ENCODE data around the gene PRPF6. TPM values are rescaled to one million over a fixed set of nuclear protein-coding genes. Genes with fewer than 3 reads are reported as not detected.

The PRPF6 gene
- polyA plus RNA-seq, 3 donors: 89.5 to 94.8 (median 89.9) TPM

DNA sequence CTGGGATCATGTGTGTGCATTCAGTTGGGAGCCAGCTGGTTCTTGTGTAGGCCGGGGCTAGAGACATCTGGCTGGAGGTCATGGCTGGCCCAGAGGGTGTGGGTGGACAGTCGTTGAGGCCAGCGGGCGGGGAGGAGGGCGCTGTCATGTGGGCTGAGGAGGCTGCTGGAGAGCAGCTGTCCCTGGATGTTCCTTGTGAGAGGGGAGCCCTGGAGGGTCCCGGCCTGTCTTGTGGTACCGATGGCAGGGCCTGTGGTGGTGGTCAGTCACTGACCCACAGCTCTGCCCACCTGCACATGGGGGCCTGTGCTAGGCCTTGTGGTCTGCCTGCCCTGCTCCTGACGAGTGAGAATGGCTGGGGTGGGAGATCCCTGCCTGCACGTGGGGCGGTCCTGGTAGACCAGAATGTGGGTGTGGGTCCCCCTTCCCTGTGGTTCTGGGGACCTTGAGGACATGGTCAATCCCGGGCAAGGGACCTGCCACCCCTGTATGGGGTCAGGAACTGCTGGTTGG, 53.1 kb downstream of the PRPF6 start:
- no peak for DNase-seq (ENCODE audit: low read depth in 3 of 3, low spot score in 2 of 3)

DNA sequence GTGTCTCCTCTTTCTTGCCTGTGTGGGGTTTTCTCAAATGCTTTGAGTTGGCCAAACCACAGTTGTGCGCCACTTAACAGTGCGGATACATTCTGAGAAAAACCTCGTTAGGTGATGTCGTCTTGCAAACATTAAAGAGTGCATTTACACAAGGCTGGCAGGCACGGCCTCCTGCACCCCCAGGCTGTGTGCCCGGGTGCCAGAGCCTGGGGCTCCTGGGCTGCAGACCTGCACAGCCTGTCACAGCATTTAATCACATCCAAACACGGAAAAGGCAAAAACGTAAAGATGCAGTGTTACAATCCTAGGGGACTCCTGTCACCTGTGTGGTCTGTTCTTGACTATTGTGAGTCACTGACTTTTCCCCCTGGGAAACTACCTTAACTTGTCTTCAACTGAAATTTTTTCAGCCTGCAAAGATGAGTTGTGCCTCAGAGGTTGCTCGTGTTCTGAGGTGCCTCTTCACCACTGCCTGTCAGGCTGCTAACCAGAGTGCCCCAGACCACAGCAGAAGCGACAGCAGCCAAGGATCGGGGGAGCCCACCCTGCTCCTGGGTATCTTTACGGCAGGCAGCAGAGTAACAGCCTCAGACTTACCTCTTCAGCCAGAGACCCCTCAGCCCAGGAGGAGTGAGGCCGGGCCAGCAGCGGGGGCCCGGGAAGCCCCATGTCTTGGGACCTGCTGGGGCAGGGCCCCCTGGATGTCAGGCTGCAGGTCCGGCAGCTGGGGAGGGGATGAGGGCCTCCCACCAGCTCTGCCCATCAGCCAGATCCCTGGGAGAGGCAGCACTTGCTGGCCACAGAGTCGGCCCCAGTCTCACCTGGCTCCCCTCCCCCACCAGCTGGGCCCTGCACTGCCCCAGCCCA, 54.4 kb downstream of the PRPF6 start:
- DNase-seq (ENCODE audit: low read depth in 3 of 3, low spot score in 2 of 3): no peak

DNA sequence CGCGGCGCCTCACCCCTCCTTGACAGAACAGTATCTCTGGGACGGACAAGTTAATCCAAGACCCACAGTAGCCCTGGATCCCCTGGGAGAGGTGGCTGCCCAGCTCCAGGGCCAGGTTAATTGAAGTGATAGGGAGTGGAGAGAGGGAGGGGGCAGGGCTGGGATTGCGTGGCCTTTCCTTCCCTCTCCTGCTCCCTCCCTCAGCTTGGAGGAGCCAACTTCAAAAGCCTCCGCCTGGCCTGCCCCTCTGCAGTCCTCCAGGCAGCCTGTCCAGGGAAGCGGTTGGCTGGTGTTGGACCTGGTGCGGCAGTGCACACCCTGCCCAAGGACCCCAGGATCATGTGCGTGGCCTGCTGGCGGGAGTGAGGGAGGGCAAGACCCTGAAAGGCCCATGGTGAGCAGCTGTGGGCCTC, 55.0 kb downstream of the PRPF6 start, which contains the start of gene C20orf204:
C20orf204 (plus strand) TSS at position 250 of the 413 bp plus-strand sequence; CDS start at position 392, 142 bp downstream.
- no peak for DNase-seq (ENCODE audit: low read depth in 3 of 3, low spot score in 2 of 3)

DNA sequence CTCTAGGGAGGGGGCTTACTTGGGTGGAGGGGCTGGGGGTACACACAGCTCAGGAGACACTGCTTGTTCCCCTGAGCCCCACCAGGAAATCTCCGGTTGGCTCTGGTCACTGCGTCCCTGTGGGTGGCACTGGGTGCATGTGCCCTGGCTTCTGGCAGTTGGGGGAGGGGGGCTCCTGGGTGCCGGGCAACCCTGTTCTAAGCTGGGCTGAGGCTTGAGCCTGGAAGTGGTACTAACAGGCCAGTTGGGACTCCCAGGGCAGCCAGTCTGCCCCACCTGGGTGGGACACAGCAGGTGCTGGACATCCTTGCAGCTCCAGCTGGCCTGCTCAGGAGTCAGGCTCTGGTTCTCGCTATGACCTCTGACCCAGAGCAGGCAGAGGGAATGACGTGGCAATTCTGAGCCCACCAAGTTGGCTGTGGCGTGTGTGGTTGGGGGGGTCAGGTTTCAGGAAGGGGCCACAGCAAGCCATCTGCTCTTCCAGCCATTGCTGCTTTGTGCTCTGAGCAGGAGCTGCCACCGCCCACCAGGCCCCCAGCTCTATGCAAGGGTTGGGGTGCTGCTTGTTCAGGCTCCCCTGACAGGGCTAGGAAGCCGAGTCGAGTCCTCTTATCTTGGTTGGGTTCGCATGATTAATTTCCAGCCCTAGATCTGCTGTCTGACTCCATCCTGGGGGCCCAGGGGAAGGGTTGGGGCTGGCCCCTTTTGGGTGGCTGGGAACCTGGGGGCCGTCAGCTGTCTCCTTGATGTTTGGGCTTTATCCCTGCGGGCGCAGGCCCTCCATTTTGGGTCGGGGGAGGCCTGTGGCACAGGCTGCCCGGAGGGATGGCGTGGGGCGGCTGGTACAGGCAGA, 55.6 kb downstream of the PRPF6 start:
- no peak for DNase-seq (ENCODE audit: low read depth in 3 of 3, low spot score in 2 of 3)

DNA sequence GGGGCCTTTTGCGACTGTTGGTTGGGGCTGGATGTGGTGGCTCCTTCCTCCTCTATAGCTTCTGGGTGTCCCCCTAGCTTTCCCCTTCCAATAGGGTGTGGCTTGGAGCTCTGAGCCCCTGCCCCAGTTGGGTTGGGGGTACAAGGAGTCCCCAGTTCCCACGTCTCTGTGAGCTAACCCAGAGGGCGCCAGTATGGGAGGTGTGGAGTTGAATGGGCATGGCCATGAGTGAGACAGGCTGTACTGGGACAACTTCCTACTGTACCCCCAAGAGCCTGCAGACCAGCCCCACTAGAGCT, 56.2 kb downstream of the PRPF6 start:
- no peak for DNase-seq (ENCODE audit: low read depth in 3 of 3, low spot score in 2 of 3)

DNA sequence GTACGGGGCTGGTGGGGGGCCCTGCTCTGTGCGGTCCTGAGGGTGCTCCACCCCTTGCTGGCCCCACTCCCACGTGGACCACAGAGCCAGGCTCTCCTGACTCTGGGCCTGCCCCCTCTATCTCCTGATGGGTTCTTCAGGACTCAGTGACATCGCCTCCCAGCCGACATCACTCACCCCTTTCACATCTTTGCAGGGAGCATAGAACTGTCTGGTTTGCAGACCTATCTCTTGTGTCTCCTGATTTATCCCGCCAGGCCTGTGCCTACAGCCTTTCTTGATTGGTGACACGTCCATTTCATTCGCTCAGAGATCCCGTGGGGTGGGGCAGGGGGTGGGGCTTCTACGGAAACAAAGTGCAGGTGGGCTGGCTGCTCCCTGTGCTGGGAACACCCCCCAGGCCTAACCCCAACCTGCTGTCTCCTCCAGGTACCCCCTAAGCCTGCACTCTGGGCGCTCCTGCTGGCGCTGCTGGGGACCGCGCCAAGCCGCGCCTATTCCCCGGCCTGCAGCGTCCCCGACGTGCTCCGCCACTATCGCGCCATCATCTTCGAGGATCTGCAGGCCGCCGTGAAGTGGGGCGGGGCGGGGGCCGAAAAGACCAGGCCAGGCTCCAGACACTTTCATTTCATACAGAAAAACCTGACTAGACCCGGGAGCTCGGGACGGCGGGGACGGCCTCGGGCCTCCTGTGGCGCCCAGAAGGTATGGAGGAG, 56.7 kb downstream of the PRPF6 start:
- DNase-seq (ENCODE audit: low read depth in 3 of 3, low spot score in 2 of 3): no peak

DNA sequence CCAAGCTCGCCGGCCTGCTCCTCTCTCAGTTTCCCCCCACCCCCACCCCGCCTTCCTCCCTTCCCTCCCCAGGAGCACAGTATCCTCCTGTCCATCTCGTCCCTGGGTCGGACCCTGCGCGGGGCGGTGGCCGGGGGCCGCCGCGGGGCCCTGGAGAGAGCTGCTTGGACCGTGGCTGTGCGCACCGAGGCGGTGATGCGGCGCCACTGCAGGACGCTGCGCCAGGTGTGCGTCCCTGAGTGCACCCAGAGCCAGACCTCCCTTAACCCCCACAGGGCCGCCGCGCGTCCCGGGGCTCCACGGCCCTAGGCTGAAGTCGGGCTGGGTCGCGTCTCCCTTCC, 57.3 kb downstream of the PRPF6 start:
- DNase-seq (ENCODE audit: low read depth in 3 of 3, low spot score in 2 of 3): no peak

DNA sequence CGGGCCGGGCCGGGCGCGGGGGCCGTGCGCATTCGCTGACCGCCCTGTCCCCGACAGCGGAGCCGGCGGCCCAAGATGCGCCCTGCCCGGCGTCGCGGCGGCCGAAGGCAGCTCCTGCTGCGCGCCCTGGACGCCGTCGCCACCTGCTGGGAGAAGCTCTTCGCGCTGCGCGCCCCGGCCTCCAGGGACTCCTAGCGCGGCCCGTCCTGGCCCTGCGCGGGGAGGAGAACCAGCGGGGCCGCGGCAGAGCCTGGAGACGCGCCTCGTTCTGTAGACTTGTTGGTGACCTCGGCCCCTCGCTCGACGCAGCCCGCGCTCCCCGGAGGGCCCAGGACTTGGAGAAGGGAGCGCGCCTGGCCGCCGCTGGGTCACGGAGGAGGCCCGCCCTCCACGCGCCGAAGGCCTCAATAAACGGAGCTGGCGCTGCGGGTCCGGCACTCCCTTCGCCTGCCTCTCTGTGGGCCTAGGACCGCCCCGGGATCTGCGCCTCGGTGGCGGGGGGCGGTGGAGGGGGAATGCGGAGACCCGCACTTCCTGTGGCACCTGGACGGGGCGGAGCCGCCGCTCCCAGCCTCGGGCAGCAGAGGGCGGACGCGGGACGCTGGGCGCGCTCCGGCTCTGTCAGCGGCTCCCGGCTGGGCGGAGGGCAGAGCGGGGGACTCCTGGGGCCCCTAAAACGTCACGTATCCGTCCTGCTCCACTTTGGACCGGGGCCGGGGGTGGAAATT, 57.8 kb downstream of the PRPF6 start:
- DNase-seq (ENCODE audit: low read depth in 3 of 3, low spot score in 2 of 3): peak in 1 of 3 donors; percentile 62

DNA sequence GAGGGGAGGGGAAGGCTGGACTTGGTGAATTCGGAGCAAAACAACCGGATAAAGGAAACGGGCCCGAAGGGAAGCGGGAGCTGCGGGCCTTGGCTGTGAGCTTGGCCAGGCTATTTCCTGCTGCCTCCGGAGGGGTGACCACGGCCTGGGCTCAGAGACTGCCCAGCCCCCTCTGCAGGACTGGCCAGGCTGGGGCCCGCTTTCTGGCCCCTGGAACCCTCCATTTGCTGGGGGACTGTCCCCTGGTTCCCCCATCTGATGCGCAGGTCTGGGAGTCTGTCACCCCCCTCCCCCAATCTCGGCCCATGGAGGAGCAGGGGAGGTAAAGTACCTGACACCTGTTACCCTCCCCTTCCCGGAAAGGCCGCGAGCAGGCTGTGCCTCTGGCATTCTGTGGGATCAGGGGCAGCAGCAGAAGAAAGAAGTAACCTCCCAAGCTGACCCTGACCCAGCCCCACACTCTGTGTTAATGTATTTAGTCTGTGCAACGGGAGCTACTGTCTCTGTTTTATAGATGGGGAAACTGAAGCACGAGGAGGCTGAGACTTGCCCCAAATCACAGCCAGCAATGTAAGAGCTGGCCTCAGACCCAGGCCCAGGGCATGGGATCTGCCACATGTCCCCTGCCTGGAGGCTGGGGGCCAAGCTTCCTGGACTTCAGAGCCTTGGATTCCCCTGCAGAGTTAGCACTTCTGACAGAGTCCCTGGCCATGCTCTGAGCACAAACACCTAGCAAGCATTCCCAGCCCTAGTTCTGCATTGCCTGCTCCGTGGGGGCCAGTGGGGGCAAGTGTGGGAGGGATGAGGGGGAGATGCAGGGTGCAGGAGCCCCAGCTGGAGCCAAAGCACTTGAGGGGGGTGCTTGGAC, 58.6 kb downstream of the PRPF6 start:
- no peak for DNase-seq (ENCODE audit: low read depth in 3 of 3, low spot score in 2 of 3)

DNA sequence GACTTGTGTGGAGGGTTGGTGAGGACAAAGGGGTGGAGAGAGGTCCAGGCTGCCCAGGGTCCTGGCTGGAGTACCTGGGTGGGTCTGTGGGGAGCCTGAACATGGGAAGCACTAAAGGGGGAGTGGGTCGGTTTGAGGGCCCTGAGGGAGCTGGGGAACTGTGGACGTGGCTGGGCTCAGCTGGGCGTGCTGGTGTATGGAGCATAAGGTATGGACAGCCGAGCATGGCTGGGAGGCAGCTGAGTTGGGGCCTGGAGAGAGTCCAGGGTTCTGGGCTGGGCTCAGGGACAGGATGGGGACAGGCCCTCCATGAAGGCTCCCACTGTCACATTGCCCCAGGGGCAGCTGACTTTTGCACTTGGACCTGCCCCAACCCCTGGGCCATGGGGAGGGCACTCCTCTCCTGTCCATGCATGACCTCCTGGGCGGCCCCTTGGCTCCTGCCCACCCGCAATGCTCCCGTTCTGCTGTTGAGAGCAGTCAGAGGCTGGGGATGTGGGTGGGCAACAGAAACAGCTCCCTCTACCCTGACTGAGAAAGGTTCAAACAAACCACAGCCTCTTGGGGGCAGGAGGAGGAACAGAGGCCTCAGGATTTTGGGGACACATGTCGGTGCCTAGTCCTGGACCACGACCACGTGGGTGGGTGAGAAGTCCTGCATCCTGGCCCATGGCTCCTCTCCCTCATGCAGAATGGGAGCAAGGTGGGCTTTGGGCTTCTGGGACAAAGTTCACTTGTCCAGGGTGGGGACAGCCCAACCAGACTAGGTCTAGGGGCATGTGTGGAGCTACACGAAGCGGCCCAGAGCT, 59.5 kb downstream of the PRPF6 start:
- no peak for DNase-seq (ENCODE audit: low read depth in 3 of 3, low spot score in 2 of 3)

DNA sequence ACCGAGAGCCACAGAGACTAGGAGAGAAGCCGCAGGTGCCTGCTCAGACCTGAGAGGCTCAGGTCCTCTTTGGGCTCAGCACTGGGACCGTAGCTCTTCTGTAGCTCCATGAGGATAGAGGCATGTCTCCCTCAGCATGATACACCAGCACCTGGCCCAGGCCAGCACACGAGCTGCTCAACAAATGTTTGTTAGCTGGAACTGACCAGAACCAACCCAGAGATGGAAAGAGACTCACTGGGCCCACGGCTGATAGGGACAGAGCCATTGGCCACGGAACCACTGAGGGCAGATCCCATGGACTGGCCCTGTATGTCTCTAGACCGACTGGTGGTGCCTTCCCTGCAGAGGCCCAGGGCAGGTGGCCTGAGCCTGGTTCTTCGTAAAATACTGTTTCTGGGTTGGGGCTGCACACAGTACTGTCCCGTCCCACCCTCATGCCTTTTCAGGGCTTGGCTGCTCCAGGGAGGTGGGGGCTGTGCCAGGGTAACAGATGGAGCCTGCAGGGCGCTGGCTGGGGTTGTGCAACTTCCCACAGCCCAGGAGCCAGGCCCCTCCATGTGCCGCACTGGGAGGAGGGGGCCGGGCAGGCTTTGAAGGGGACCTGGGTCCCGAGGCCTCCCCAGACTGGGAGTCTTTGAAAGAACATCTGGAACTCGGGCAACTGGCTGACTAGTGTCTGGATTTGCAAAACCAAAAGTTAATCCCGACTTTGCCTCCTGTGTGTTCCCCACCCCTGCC, 60.3 kb downstream of the PRPF6 start:
- DNase-seq (ENCODE audit: low read depth in 3 of 3, low spot score in 2 of 3): no peak

DNA sequence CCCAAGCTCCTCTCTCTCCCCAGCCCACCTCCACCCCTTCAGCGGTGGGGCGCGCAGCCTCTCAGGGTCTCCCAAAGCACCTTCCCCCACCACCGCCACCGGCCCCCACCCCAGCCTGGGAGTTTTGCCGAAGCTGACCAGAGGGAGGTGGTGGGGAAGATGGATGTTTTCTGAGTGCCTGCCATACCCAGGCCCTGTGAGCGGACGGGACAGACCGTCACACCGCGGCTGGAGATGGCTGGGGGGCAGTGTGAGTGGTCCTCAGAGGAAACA, 60.8 kb downstream of the PRPF6 start:
- no peak for DNase-seq (ENCODE audit: low read depth in 3 of 3, low spot score in 2 of 3)

DNA sequence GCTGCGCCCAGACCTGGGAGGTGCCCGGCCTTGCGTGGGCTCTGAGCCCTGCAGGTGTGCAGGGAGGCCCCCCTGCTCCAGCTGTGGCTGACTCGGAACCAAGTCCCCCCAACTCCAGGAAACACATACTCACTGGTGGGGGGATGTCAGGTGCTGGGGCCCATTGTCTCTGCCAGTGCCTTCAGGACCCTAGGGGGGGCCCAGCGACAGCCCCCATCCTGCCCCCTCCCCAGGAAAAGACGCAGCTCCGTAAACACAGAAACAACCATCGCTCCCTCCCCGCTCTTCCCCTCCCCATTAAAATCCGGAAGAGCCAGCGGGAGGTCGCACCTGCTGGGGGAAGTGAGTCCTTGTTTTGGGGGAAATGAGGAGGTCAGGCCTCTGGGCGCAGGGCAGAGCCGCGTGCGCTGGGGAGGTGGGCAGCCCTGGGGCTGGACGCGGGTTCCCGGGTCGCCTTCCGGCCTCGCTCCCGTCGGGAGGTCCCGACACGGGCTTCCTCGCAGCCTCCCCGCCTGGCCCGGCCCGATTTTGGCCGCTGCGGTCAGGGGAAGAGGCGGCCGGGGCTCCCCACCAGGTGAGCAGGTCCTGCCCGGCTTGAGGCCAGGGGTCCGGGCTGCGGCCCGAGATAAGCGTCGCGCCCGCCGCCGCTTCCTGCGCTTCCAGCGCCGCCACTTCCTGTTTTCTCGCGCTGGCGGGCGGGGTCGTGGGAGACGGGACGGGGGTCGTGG, 61.3 kb downstream of the PRPF6 start:
- no peak for DNase-seq (ENCODE audit: low read depth in 3 of 3, low spot score in 2 of 3)

DNA sequence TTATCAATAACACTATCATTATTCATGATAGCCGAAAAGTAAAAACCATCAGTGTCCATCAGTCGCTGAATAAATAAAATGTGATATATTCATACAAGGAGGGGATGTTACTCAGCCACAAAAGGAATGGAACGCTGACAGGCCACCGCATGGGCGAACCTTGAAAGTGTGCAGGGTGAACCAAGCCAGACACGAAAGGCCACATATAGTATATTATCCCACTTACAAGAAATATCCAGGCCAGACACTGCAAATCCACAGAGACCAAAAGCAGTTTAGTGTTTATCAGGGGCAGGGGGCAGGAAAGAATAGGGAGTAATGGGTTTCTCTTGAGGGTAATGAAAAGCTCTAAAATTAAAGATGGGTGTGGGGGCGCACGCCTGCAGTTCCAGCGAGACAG, 62.8 kb downstream of the PRPF6 start:
- DNase-seq (ENCODE audit: low read depth in 3 of 3, low spot score in 2 of 3): no peak

DNA sequence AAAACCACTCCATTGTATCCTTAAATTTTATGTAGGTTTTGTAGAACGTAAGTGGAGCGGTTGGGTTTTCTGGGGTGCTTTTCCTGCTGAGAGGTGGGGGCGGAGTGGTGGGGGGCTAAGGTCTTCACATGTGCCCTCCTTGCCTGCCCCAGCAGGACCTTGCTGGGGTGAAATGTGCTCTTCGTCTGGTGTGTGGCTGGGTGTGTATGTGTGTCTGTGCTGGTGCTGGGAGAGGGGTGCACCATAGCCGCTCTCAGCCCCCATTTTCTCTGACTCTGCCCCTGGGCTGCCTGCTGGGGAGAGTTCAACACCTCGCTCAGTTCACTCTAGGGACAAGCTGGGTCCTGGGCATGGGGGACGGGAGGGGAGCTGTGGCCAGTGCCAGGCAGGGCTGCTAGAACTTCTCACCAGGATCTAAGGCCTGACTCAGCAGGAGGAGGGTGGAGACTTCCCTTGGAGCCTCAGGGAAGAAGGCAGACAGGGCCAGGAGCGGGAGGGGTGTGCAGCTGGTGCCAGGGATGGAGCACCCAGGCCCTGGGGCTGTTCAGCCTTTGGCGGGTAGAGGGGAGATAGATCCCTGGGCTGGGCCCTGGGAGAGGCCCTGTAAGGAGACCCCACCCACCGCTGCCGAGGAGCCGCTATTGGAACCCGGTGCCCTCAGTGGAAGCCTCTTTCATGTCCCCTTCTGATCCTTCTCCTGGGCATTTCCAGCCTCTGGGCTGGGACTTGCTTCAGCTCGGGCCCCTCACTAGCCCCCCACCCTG, 63.7 kb downstream of the PRPF6 start:
- DNase-seq (ENCODE audit: low read depth in 3 of 3, low spot score in 2 of 3): no peak

DNA sequence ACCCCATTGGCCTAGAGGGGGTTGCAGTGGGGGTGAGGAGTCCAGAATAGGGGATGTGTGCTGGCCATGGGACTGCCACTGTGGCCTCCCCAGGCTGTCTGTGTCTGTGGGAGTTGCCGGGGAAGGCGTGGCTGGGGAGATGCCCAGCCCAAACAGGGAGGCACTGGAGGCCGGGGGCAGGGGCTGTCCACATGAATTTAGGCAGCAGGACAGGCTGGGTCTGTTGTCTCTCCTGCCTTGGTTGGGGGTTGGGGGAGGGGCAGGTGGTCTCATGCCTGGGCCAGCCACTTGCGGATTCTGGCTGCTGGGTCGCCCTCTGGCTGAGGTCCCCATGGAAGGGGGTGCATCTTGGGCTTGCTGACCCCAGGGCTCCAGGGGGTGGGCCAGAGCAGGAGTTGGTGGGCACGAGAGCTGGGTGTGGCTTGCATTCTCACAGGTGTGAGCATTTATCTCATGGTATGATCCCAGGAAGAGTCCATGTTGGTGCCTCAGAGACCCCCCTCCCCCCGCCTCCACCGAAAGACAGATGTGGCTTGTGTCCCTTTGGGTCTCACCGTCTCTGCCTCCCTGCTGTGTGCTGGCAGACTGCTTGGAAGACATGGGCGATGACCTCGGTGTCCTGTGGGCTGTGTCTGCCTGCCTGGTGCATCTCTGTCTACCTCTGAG, 64.5 kb downstream of the PRPF6 start:
- no peak for DNase-seq (ENCODE audit: low read depth in 3 of 3, low spot score in 2 of 3)
